GM12874 (cell line): ENCODE results near the gene EXTL2.

ENCODE experiments used
- TF ChIP-seq, protein P1 (sequence below): IDR thresholded peaks from 2 replicates; pipeline ENCODE4 v1.5.1; 2011; ENCODE audit warnings: low read depth, mild to moderate bottlenecking, control low read depth, low read length, moderate library complexity; ENCODE audit not compliant: insufficient read depth

The EXTL2 gene

DNA sequence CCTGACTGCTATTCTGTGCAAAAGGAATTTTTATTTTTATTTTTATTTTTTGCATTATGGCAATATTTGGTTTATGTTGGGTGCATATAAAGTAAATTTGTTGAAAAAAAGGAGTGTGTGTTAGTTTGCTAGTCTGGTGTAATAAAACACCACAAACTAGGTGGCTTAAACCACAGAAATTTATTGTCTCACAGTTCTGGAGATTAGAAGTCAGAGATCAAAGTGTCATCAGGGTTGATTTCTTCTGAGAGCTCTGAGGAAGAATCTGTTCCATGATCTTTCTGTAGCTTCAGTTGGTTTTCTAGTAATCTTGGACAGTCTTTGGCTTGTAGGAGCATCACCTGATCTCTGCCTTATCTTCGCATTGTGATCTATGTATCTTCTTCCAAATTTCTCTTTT lies 7.7 kb upstream of the EXTL2 start:
- TF ChIP-seq, protein P1, sequence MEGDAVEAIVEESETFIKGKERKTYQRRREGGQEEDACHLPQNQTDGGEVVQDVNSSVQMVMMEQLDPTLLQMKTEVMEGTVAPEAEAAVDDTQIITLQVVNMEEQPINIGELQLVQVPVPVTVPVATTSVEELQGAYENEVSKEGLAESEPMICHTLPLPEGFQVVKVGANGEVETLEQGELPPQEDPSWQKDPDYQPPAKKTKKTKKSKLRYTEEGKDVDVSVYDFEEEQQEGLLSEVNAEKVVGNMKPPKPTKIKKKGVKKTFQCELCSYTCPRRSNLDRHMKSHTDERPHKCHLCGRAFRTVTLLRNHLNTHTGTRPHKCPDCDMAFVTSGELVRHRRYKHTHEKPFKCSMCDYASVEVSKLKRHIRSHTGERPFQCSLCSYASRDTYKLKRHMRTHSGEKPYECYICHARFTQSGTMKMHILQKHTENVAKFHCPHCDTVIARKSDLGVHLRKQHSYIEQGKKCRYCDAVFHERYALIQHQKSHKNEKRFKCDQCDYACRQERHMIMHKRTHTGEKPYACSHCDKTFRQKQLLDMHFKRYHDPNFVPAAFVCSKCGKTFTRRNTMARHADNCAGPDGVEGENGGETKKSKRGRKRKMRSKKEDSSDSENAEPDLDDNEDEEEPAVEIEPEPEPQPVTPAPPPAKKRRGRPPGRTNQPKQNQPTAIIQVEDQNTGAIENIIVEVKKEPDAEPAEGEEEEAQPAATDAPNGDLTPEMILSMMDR, result no peak

DNA sequence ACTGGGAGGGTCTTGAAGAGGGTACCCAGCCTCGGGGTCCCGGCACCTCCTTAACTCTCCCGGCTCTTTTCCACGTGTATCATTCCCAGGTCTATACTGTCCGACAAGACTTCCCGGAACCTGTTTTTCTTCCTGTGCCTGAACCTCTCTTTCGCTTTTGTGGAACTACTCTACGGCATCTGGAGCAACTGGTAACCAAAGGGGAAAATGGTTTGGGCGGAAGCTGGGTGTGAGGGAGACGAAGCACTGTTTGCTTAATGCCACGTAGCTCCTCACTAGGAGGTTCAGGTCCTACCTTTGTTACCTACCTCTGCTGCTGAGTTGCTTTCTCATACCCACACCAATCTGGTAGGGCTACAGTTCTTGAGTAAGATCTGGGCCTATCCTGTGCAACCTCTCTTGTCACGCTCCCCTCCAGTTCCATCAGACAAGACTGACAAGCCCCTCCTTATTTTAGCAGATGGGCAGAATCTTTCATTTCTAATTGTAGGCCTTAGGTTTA lies 1.9 kb upstream of the EXTL2 start:
- TF ChIP-seq, protein P1, result no peak

GRCh38 chr1:100895540-100896480 lies 1.2 kb upstream of the EXTL2 start, which contains the start of gene SLC30A7:
SLC30A7 (plus strand) TSS chr1:100896090; CDS start chr1:100896263, 173 bp downstream.
- TF ChIP-seq, protein P1, result no peak

DNA sequence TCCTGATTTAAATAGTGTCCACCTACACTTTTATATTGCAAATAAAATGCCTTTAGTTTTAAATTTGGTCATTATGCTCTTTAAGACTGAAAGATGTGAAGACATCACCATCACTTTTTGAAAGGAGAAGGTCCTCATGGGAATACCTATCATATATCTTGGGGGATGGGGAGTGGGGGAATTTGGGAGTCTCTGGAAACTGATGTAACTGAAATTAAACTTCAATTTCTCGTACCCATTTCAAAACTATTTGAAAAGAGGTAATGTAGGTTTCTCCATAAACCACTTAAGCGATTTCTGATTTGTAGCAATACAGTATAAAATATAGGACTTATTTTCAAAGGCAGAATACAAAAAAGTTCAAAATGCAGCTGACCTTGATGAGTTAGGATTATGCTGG lies 924 bp downstream of the EXTL2 start:
- TF ChIP-seq, protein P1, result no peak

DNA sequence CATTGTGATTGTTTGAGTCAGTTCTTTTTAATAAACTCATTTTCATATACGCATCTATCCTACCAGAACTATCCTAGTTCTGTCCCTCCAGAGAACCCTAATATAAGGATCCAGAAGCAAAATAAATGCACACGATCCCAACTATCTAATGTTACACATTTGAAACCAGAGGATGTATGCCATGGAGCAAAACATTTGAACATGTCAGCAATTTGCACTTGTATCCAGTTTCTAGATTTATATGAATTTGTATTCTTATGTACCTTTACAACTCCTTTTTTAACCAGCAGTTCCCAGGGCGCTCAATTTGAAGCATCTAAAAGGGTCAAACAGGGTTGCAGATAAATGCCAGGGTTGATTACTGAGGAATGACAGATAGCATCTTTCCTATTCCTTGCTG lies 2.1 kb downstream of the EXTL2 start:
- TF ChIP-seq, protein P1, result no peak

- TF ChIP-seq, protein P1, result no peak
Observed at GRCh38 chr1:100891380-100891779, 3.3 kb downstream of the EXTL2 start.

DNA sequence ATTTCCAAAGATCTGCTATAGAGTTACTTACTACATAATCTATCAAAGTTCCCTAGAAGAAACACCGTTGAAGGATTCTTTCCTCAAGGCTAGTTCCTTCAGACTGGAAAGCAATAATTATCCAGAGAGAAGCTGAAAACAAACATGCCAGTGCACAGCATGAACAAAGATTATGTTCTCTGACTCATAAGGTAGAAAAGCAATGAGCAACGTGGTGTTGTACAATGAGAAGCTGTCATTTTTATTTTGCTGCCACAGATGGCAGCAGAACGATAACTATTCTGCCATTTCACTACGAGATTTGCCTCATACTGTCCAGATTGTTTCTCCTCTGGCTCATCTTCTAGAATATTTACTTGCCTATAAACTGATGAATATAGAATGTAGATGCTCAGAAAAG lies 10.7 kb downstream of the EXTL2 start:
- TF ChIP-seq, protein P1, result no peak
